WTC11 (cell line): ENCODE measurements around the gene UBE3C.

Source experiments
- ZNF121 ChIP-seq: sonication (generic); formaldehyde crosslinking; IDR thresholded peaks from 2 replicates; pipeline ENCODE4 v1.8.0; 2023; ENCODE audit warnings: missing genetic modification reagents
- TF ChIP-seq, protein P1 (sequence below): fragments of 200-600 bp; IDR thresholded peaks from 2 replicates; pipeline ENCODE4 v1.8.0; 2022; ENCODE audit warnings: antibody characterized with exemption
- TF ChIP-seq, protein P2 (sequence below): sonication (generic); formaldehyde crosslinking; IDR thresholded peaks from 2 replicates; pipeline ENCODE4 v1.8.1; 2023; ENCODE audit warnings: mild to moderate bottlenecking, missing genetic modification reagents, moderate library complexity

DNA sequence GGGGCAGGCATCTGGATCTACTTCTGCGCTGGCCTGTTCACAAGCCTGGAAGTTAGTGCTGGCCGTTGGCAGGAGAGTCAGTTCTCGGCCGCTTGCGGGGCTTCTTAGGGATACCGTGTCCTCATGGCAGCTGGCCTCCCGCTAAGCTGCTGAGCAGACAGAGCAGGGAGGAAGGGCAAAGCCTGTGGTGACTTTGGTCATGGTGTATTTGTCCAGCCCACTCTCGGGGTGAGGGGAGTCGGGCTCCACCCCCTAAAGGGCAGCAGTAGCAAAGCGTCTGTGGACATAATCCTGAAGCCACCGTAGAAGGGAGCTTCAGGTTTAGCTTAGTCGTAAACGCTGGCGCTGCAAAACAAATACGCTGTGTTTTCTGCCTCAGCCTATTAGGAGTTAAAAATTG, 12.2 kb downstream of the UBE3C start:
- TF ChIP-seq, protein P1, sequence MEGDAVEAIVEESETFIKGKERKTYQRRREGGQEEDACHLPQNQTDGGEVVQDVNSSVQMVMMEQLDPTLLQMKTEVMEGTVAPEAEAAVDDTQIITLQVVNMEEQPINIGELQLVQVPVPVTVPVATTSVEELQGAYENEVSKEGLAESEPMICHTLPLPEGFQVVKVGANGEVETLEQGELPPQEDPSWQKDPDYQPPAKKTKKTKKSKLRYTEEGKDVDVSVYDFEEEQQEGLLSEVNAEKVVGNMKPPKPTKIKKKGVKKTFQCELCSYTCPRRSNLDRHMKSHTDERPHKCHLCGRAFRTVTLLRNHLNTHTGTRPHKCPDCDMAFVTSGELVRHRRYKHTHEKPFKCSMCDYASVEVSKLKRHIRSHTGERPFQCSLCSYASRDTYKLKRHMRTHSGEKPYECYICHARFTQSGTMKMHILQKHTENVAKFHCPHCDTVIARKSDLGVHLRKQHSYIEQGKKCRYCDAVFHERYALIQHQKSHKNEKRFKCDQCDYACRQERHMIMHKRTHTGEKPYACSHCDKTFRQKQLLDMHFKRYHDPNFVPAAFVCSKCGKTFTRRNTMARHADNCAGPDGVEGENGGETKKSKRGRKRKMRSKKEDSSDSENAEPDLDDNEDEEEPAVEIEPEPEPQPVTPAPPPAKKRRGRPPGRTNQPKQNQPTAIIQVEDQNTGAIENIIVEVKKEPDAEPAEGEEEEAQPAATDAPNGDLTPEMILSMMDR = no peak
- TF ChIP-seq, protein P2, sequence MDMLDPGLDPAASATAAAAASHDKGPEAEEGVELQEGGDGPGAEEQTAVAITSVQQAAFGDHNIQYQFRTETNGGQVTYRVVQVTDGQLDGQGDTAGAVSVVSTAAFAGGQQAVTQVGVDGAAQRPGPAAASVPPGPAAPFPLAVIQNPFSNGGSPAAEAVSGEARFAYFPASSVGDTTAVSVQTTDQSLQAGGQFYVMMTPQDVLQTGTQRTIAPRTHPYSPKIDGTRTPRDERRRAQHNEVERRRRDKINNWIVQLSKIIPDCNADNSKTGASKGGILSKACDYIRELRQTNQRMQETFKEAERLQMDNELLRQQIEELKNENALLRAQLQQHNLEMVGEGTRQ (CRISPR knock-in tag) = no peak
- no peak for TF ChIP-seq ZNF121
